Measurements from ENCODE around the gene TCIRG1. TPM values are rescaled to one million over a fixed set of nuclear protein-coding genes. Genes with fewer than 3 reads are reported as not detected.
A peak's percentile ranks its signal among the peaks of the same experiment; 100 is the strongest.

The TCIRG1 gene
- total and polyA plus RNA-seq, 2 of the 13 experiments (the other 11 are each of a cell fraction or from before 2014, with no cell fraction given), result 48.0 to 69.6 TPM

- peak; percentile 52; the same call in 1 of the 2 replicates for TF ChIP-seq MYC (CRISPR knock-in tag; IDR thresholded peaks at IDR 0.05; ENCODE audit: borderline replicate concordance)
- TF ChIP-seq BCL3 (CRISPR knock-in tag; IDR thresholded peaks at IDR 0.05), result peak; percentile 64; the same call in 1 of the 2 replicates
- peak; percentile 0; the same call in 1 of the 2 replicates for TF ChIP-seq CEBPB (IDR thresholded peaks at IDR 0.05; ENCODE audit: borderline replicate concordance, low read depth, low read length)
- no peak for TF ChIP-seq RARA (CRISPR knock-in tag; IDR thresholded peaks at IDR 0.05)
- no peak; the same call in 1 of the 2 replicates for TF ChIP-seq ZNF792 (CRISPR knock-in tag; IDR thresholded peaks at IDR 0.05)
- TF ChIP-seq AHR (CRISPR knock-in tag; IDR thresholded peaks at IDR 0.05), result no peak; the same call in 1 of the 2 replicates
- TF ChIP-seq ZNF232 (CRISPR knock-in tag; IDR thresholded peaks at IDR 0.05; ENCODE audit: borderline replicate concordance), result no peak
- TF ChIP-seq, protein P1, sequence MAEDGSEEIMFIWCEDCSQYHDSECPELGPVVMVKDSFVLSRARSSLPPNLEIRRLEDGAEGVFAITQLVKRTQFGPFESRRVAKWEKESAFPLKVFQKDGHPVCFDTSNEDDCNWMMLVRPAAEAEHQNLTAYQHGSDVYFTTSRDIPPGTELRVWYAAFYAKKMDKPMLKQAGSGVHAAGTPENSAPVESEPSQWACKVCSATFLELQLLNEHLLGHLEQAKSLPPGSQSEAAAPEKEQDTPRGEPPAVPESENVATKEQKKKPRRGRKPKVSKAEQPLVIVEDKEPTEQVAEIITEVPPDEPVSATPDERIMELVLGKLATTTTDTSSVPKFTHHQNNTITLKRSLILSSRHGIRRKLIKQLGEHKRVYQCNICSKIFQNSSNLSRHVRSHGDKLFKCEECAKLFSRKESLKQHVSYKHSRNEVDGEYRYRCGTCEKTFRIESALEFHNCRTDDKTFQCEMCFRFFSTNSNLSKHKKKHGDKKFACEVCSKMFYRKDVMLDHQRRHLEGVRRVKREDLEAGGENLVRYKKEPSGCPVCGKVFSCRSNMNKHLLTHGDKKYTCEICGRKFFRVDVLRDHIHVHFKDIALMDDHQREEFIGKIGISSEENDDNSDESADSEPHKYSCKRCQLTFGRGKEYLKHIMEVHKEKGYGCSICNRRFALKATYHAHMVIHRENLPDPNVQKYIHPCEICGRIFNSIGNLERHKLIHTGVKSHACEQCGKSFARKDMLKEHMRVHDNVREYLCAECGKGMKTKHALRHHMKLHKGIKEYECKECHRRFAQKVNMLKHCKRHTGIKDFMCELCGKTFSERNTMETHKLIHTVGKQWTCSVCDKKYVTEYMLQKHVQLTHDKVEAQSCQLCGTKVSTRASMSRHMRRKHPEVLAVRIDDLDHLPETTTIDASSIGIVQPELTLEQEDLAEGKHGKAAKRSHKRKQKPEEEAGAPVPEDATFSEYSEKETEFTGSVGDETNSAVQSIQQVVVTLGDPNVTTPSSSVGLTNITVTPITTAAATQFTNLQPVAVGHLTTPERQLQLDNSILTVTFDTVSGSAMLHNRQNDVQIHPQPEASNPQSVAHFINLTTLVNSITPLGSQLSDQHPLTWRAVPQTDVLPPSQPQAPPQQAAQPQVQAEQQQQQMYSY (CRISPR knock-in tag; IDR thresholded peaks at IDR 0.05), result no peak; the same call in 1 of the 2 replicates
- no peak for TF ChIP-seq ZNF720 (CRISPR knock-in tag; IDR thresholded peaks at IDR 0.05)
- peak; percentile 47; the same call in 1 of the 2 replicates for TF ChIP-seq MEF2D (CRISPR knock-in tag; IDR thresholded peaks at IDR 0.05)
- no peak for TF ChIP-seq ZBTB38 (CRISPR knock-in tag; IDR thresholded peaks at IDR 0.05)
- TF ChIP-seq NONO (IDR thresholded peaks at IDR 0.05), result no peak
- TF ChIP-seq NONO (CRISPR knock-in tag; conservative IDR thresholded peaks at IDR 0.05), result no peak
- TF ChIP-seq ATAD3A (CRISPR knock-in tag; IDR thresholded peaks at IDR 0.05), result no peak
- TF ChIP-seq RFX3 (CRISPR knock-in tag; IDR thresholded peaks at IDR 0.05), result no peak
- no peak for TF ChIP-seq MAFK (conservative IDR thresholded peaks at IDR 0.05 in 1 of 2, IDR thresholded peaks at IDR 0.05 in 1 of 2; ENCODE audit: low read length in 2 of 2)
- no peak for TF ChIP-seq U2AF2 (IDR thresholded peaks at IDR 0.05; ENCODE audit: low read depth, low read length)
- no peak for TF ChIP-seq NR2F1 (CRISPR knock-in tag; IDR thresholded peaks at IDR 0.05)
- no peak for TF ChIP-seq AFF4 (CRISPR knock-in tag; IDR thresholded peaks at IDR 0.05)
- no peak; the same call in 1 of the 2 replicates for TF ChIP-seq ZNF616 (CRISPR knock-in tag; IDR thresholded peaks at IDR 0.05; ENCODE audit: low read depth)
- no peak for TF ChIP-seq SNRNP70 (IDR thresholded peaks at IDR 0.05; ENCODE audit: low read depth, low read length)
- TF ChIP-seq ZNF331 (CRISPR knock-in tag; IDR thresholded peaks at IDR 0.05), result peak; percentile 78; the same call in 1 of the 2 replicates
Measured at GRCh38 chr11:68010090-68011041, 28.5 kb upstream of the TCIRG1 start, which contains the start of gene ALDH3B1 (continued).

All from HepG2 (cell line).